HG03159 (cell line): ENCODE results near the gene ACAT2.
"Not testable (repeated sequence)": the region's sequence is repeated elsewhere in the genome, so short reads cannot be mapped to it uniquely, and the experiment has no call there.

ENCODE experiments used
- ATAC-seq: cut with Tn5 transposase; IDR thresholded peaks from one replicate; pipeline ENCODE4 v1.9.1; 2021; ENCODE audit warnings: mild to moderate bottlenecking, moderate library complexity; ENCODE audit not compliant: unreplicated experiment

Gene ACAT2

DNA sequence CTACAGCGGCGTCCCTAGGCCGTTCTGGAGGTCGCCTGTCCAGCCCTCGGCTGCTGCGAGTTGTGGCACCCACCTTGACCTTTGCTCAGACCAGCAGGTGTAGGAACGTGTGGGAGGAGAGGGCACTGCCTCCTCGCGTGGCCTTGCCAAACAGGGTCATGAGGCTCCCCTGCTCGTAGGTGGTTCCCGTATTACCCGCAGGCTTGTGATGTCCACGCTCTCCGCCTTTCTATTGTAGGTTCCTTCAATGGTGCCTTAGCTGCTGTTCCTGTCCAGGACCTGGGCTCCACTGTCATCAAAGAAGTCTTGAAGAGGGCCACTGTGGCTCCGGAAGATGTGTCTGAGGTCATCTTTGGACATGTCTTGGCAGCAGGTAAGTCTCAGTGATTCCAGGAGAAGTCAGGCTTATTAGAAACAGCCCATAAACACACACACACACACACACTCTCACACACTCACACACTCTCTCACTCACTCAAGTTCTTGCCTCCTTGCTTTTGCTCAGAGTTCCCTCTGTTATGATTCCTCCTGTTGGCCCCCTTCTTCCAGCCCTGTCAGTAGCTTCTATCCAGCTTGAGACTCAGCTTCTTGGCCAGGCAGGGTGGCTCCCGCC lies 942 bp downstream of the ACAT2 start:
- no peak for ATAC-seq

DNA sequence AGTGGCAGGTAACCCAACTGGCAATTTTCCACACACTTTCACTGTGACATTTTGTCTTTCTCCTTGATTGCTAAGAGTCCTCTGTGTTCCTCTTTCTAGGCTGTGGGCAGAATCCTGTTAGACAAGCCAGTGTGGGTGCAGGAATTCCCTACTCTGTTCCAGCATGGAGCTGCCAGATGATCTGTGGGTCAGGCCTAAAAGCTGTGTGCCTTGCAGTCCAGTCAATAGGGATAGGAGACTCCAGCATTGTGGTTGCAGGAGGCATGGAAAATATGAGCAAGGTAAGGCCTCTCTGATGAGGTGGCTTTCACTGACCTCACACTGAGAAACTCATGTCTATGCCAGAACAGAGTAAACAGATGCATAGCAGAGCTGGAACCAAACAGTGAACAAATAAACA lies 5.1 kb downstream of the ACAT2 start:
- ATAC-seq: no peak

DNA sequence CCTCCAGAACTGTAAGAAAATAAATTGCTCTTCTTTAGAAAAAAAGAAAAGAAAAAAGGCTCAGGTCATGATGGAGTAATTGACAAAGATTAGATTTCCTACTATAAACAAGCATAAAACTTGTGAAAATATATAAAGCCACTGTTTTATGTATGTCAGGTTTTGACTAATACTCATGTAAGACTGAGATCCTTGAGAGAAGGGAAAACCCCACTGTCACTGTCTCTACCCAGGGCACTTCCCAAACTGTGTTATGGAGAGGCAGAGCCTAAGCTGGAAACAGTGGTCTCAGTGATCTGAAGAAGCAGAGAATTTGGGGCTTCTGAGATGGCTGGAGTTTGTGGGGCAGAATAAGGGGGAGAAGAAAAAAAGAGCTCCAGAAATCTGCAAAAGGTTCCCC lies 7.6 kb downstream of the ACAT2 start:
- no peak for ATAC-seq

DNA sequence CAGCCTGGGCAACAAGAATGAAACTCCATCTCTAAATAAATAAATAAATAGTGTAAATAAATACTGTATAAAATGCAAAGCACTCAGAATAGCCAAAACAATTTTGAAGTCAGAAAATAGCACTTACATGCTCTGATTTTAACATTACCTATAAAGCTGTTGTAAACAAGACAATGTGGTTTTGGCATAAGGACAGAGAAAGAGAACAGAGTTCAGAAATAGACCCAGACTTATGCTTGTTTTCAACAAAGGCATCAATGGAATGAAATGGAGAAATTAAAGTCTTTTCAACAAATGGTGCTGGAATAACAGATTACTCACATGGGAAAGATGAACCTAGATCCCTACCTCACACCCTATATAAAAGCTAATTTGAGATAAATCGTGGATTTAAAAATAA lies 10.4 kb downstream of the ACAT2 start:
- no peak for ATAC-seq

DNA sequence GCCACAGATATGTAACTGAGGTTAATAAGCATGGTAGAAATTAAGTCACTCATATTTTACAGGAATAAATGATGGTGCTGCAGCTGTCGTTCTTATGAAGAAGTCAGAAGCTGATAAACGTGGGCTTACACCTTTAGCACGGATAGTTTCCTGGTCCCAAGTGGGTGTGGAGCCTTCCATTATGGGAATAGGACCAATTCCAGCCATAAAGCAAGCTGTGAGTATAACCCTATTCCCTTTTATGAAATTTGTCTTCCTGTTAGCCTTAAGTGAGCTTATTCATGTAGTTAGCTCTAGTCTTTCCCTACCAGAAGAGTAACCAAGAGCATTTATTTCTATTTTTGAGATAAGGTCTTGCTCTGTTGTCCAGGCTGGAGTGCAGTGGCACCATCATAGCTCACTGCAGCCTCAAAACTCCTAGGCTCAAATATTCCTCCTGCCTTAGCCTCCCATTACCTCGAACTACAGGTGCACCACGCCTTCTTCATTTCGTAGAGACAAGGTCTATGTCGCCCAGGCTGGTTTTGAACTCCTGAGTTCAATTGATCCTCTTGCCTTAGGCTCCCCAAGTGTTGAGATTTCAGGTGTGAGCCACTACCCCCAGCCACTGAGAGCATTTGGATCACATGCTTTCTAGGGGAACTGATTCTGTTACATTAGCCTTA lies 15.5 kb downstream of the ACAT2 start:
- no peak for ATAC-seq

DNA sequence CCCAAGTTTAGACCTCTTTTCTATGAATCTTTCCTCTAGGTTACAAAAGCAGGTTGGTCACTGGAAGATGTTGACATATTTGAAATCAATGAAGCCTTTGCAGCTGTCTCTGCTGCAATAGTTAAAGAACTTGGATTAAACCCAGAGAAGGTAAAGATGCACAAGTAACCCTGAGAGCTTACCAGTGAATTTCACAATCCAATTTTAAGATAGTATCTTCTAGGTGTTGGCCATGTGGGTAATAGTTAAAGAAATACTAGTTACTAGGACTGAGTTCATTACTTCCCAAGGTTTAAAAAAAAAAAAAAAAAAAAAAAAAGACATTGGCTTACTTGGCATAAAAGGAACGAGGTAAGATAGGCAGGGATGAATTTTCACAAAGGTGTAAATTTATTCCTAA lies 16.3 kb downstream of the ACAT2 start:
- no peak for ATAC-seq

DNA sequence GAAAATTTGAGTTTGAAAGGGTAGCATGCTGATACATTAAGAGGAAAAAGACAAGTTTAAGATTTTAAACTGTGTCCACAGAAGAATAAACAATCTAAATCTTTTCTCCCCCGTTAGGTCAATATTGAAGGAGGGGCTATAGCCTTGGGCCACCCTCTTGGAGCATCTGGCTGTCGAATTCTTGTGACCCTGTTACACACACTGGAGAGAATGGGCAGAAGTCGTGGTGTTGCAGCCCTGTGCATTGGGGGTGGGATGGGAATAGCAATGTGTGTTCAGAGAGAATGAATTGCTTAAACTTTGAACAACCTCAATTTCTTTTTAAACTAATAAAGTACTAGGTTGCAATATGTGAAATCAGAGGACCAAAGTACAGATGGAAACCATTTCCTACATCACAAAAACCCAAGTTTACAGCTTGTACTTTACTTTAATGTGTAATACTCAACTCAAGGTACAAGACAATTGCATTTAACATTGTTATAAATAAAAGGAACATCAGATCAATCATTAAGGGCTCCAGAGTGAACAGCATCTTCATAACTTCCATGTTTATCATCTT lies 16.8 kb downstream of the ACAT2 start:
- no peak for ATAC-seq

DNA sequence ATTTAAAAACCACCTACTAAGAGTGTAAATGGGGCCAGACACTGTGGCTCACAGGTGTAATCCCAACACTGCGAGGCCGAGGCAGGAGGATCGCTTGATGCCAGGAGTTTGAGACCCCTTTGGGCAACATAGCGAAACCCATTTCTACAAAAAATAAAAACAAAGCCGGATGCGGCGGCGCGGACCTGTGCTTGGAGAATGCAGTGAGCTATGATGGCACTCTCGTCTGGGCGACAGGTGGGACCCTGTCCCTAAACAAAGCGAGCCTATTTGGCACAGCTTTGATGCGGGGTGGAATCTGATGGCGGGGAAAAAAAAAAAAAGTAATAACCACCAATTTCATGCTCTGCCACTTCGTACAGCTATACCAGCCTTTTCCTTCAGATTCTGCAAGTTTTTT lies 26.4 kb downstream of the ACAT2 start:
- ATAC-seq: no peak

DNA sequence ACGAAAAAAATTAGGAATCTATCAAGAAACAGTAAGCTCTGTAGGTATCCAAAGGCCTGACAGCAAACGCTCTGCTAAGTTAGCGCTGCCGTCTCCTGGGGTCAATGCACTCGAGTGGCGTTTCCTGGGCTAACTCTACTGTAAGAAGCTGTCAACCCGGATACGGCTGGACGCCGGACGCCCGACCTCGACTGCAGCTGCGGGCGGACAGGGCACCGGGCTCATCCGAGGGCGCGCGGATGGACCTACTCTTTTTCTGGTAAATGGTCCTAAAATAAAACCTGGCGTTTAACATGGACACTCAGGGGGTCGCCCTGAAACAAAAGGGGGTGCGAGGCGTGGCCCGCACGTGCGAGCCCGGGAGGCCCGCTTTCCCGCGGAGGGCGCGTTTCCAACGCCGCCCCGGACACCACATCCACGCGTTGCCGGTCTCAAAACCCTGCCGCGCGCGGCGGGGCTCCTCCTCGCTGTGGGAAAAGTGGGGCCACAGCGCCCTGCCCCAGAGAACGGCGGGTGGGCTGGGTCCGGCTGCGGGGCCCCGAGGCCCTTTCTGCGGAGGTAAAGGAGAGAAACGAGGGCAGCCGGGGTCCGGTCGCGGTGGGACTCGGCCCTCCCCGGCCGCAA lies 27.0 kb downstream of the ACAT2 start:
- peak; percentile 2 for ATAC-seq

DNA sequence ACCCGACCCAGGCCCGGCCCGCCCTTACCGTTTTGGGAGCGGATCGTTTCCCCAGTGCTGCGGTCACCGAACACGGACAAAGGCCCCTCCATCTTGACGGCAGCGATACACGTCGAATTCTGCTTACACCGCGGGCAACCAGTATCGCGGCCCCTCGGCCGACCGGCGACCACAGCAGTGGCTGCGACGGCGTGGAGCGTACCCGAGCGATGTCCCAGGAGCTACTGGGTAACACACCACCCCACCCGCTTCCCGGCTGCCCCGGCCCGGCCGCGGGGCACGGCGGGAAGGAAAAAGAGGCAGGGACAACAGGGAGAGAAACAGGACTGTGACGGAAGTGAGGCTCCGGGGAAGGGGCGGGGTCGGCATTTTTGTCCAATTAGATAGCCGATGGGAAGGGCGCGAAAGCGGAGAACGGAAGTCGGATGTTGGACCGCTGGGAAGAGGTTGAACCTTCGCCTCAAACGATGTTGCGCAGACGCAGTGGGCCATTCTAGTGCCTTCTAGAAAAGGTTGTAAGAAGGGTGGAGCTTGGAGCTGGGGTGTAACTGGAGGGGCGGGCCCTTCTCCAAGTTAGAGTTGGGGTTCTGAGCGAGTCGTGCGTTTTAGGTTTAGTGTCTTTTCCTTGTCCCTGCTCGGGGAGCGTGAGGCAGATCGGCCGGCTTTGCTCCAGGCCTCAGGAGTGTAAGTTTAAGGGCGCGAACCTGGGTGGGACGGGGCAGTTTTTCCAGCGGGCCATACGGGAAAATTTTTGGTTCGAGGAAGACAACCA lies 27.7 kb downstream of the ACAT2 start, which contains the start of gene TCP1:
TCP1 (minus strand) TSS at position 226 of the 772 bp plus-strand sequence; CDS start at position 92, 134 bp downstream.
- ATAC-seq: peak; percentile 67

DNA sequence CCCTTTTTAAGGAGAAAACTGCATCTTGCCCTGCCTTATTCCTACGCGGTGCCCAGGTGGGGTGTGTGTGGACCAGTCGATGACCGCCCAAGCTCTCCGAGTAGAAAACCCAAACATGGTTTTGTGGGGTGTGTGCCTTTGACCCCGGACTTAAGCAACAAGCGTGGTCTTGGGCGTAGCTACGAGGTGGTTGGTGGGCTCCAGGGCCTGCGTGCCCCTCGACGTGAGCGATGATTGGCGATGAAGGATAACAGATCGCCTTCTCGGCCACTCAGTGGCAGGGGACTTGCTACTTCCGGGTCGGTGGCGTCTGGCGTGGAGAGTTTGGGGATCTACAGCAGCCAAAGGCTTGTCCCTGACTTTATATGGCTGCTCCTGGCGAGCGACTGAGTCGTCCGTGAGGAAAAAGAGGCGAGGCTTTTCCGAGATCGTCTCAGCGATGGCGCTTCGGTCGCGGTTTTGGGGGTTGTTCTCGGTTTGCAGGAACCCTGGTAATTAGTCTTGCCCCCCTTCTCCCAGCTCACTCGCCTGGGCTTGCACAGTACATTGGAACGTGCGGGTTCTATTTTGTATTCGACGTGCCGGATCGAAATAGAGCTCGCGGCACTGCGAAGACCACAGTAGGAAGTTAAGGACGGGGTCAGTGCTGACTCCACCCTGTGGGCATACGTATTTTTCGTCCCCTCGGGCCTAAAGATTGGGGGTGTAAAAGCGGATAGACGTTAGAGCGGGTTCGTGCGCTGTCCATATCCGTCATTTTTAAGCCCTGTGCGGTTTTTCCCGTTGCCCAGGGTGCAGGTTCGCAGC lies 28.5 kb downstream of the ACAT2 start, which contains the start of gene MRPL18:
MRPL18 (plus strand) TSS at position 319 of the 807 bp plus-strand sequence; CDS start at position 440, 121 bp downstream.
- ATAC-seq: peak; percentile 84

DNA sequence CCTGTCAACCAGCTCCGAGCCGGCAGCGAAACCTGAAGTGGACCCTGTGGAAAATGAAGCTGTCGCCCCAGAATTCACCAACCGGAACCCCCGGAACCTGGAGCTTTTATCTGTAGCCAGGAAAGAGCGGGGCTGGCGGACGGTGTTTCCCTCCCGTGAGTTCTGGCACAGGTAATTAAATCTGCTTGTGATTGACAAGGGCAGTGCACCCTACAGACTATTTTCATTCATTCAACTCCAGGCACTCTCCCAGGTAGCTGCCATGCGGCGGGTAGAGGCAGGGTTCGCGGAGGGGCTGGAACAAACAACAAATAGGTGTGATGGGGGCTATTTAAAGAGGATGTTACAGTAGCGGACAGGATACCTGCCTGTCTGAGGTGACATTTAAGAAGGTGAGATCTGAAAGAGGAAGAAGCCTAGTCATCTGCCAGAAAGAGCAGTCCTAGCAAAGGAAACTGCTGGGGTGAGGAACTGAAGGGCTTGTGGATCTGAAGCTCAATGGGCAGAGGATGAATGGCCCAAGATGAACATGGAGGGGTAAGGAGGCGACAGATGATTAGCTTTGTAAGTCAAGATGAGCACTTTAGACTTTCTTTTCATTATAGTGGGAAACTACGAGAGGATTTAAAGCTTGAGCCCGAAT lies 29.2 kb downstream of the ACAT2 start:
- no peak for ATAC-seq

DNA sequence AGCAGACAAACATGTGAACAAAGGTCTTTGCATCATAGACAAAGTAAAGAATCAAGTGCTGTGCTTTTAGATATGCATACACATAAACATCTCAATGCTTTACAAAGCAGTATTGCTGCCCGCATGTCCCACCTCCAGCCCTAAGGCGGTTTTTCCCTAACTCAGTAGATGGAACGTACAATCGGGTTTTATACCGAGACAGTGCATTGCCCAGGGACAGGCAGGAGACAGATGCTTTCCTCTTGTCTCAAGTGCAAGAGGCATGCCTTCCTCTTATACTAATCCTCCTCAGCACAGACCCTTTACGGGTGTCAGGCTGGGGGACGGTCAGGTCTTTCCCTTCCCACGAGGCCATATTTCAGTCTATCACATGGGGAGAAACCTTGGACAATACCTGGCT lies 33.1 kb downstream of the ACAT2 start:
- ATAC-seq: not testable (repeated sequence)

DNA sequence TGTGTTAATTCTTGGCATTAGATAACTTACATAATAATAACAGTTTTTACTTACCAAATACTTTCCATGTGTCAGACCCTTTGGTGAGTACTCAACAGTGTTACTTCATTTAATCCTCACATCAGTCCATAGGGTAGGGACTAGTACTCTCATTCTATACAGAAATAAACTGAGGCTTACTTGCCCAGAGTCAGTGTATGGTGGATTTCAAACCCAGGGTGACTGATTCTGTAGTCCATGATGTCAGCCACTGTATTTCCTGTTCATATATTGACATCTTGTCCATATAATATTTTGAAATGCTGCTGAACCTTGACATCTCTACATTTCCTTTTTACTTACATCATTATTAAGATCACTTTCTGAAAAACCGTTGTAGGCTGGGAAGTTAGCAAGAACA lies 35.7 kb downstream of the ACAT2 start:
- ATAC-seq: no peak

DNA sequence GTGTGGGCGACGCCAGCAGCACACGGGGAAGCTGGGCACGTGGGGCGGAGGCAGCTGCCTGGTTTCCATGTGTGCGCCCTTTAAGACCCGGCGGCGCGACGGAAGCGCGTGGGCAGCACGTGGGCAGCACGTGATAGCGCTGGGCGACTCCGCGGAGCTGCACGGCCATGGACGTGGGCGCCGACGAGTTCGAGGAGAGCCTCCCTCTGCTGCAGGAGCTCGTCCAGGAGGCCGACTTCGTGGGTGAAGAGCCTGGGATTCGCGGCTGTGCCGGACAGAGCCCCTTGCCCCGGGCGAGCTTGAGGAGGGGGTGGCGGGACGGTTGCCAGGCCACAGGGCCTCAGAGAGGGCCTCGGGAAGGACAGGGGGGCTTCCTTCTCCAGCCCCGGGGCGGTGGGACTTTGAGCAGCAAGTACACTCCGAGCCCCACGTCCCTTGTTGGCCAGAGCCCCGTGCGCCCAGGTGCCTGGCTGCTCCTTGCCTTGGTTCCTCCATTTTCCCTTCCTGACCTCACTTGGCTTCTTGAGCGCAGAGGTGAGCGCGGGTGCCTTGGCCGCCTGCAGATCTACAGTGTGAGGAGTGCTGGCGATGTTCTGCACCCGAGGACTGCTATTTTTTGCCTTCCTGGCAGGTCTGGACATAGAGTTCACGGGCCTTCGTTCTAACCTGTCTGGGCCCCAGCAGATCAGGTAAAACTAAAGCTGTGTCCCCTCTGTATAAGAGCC lies 38.5 kb downstream of the ACAT2 start, which contains the start of gene PNLDC1:
PNLDC1 (plus strand) TSS at position 136 of the 725 bp plus-strand sequence; CDS start at position 168, 32 bp downstream.
- ATAC-seq: no peak

DNA sequence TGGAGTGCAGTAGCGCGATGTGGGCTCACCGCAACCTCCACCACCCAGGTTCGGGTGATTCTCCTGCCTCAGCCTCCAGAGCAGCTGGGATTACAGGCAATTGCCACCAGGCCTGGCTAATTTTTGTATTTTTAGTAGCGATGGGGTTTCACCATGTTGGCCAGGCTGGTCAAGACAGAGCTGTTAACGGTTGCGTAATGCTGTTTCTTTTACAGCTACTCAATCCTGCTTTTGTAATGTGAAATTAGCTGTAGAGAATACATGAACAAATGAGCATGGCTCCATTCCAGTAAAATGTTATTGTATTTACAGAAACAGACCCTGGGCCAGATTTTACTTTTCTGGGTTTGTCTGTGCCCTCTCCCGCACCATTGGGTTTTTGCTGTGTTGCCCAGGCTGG lies 40.1 kb downstream of the ACAT2 start:
- ATAC-seq: no peak

DNA sequence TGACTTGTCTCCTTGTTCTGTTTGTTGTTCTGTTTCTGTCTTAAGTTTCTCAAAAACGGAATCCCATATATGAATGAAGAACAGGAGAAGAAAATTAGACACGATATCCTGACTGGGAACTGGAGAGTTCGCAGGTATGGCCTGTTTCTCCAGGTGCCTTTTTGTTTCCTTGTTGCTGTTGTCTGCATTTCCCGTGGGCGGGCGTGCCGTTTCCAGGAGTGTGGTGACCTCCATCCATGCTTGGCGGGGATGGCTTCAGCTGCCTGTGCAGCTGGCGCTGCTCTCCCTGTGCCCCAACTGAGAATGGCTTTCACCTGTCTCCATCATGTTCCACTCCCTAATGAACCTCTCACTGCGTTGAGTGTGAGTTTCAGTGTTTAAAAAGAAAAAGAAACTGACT lies 42.7 kb downstream of the ACAT2 start:
- ATAC-seq: no peak

DNA sequence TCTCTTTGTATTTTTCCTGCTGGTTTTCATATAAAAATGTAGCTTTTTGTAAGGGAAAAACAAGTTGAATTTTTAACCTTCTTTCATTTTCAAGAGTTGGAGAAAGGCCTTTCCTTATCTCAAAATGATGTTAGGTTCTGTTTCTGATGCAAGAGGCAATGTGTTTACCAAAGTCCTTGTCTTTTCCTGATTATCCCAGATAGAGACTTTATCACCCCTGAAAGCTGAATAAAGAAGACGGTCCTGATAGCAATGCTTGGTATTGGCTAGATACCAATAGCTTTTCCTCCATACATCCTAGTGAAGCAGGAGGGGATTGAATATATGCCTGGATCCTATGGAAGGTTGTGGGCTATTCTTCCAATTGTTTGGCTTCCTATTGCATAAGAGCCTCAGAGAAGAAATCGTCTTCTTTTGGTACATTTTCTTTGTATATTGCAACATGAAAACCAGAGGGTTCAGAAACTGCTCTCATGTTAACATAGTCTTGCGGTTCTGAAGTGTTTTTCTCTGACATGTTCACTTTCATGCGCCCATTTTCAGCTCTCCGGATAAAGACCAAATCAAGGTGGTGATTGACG lies 43.7 kb downstream of the ACAT2 start:
- no peak for ATAC-seq

DNA sequence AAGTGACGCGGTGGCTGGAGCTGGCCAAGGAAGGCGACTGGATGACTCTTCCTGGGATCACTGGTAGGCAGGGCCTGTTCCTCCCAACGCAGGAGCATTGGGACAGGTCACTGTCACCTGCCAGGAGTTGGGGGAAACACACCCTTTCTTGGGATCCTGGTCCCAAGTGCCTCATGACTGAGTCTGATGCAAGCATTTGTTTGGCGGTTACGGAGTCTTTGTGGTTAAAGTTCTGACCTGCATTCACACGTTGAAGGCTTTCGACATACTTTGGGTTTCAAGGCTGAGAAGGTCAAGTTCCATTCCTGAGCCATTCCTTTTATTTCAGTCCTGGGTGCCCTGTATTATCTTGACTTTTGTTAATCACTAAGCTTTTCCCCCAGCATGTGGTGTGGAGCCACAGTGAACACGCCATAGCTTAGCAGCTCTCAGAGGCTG lies 44.2 kb downstream of the ACAT2 start:
- no peak for ATAC-seq
